Measurements from ENCODE around the gene RPA4. TPM values are rescaled to one million over a fixed set of nuclear protein-coding genes. Genes with fewer than 3 reads are reported as not detected.

RPA4 gene, protein sequence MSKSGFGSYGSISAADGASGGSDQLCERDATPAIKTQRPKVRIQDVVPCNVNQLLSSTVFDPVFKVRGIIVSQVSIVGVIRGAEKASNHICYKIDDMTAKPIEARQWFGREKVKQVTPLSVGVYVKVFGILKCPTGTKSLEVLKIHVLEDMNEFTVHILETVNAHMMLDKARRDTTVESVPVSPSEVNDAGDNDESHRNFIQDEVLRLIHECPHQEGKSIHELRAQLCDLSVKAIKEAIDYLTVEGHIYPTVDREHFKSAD
- 0.43 TPM for total RNA-seq

DNA sequence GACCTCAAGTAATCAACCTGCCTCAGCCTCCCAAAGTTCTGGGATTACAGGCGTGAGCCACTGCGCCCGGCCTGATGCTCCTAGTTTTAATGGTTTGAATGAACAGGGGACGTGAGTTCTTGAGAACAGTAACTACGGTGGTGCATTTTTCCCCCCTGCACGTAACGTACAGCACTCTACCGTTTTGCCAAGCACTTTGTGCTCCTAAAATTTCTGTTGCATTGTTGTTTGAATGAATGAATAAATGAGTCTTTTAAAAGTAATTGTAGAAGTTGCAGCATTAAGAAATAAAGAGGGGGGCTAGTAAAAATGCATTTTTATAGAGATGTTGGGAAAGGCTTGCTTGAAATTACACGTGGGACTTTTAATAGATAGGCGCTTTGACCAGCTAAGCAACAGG is at the start of gene RPA4:
TSS of gene RPA4 (plus strand) at position 301 of the 400 bp plus-strand sequence. CDS start 403 bp downstream, outside the sequence.
- no peak within 1 kb of the TSS for H3K4me3 ChIP-seq
- H3K4me1 ChIP-seq: no peaks in the 10 kb centered on the region
- no peak within 1 kb of the TSS for H3K27ac ChIP-seq
- no peaks in the 10 kb centered on the region for H3K9me3 ChIP-seq
- no peaks in the 10 kb centered on the region for H3K36me3 ChIP-seq
- DNase-seq (ENCODE audit: low spot score in 2 of 2): no peak
- TF ChIP-seq, protein P1, sequence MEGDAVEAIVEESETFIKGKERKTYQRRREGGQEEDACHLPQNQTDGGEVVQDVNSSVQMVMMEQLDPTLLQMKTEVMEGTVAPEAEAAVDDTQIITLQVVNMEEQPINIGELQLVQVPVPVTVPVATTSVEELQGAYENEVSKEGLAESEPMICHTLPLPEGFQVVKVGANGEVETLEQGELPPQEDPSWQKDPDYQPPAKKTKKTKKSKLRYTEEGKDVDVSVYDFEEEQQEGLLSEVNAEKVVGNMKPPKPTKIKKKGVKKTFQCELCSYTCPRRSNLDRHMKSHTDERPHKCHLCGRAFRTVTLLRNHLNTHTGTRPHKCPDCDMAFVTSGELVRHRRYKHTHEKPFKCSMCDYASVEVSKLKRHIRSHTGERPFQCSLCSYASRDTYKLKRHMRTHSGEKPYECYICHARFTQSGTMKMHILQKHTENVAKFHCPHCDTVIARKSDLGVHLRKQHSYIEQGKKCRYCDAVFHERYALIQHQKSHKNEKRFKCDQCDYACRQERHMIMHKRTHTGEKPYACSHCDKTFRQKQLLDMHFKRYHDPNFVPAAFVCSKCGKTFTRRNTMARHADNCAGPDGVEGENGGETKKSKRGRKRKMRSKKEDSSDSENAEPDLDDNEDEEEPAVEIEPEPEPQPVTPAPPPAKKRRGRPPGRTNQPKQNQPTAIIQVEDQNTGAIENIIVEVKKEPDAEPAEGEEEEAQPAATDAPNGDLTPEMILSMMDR (IDR thresholded peaks at IDR 0.05): no peak
- intact Hi-C loops (cut with DNase I): no loop called here
- no peaks in the 10 kb centered on the region for H3K27me3 ChIP-seq

DNA sequence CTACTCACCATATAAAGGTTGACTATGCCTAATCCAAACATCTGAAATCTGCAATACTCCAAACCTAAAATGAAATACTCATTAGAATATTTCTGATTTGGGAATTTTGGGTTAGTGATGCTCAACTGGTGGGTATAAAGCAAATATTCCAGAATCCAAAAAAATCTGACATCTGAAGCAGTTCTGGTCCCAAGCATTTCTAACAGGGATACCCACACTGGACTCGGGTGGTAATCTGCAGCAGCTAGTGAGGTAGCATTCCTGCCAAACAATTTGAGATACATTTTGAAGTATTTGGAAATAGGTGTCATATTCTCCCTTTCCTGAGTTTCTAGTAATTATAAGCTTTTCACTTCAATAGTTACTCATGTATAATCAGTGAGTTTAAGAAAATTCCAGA is 49.6 kb upstream of the RPA4 start:
- Histone ChIP-seq H3K9me3 (no peaks in the 10 kb centered on the region), H3K36me3 (no peaks in the 10 kb centered on the region), H3K27ac (no peak overlapping the region), H3K27me3 (no peaks in the 10 kb centered on the region), H3K4me1 (no peaks in the 10 kb centered on the region), H3K4me3 (no peak overlapping the region)
- TF ChIP-seq, protein P1 (IDR thresholded peaks at IDR 0.05): no peak
- DNase-seq (ENCODE audit: low spot score in 2 of 2): no peak
- intact Hi-C loops (cut with DNase I): no loop called here

DNA sequence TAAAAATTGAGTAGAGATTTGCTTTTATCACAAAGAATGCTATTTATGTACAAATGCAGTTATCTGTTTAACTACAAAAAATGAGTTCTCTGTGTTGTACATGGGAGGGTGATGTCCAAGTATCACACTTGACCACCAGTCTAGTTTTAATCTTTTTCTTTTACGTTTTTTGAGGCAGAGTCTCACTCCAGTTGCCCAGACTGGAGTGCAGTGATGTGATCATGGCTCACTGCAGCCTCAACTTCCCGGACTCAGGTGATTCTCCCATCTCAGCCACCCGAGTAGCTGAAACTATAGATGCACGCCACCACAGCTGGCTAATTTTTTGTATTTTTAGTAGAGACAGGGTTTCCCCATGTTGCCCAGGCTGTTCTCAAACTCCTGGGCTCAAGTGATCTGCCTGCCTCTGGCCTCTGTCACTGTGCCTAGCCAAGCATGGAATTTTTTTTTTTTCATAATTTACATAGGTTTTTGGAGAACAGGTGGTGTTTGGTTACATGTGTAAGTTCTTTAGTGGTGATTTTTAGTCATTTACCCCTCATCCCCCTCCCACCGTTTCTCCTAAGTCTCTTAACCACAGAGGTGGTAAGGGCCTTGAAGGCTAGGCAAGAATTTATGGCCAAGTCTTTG is 47.9 kb upstream of the RPA4 start:
- TF ChIP-seq, protein P1 (IDR thresholded peaks at IDR 0.05): no peak
- no peaks in the 10 kb centered on the region for H3K4me1 ChIP-seq
- no peaks in the 10 kb centered on the region for H3K27me3 ChIP-seq
- DNase-seq (ENCODE audit: low spot score in 2 of 2): no peak
- no peak overlapping the region for H3K27ac ChIP-seq
- H3K36me3 ChIP-seq: no peaks in the 10 kb centered on the region
- no peak overlapping the region for H3K4me3 ChIP-seq
- no peaks in the 10 kb centered on the region for H3K9me3 ChIP-seq
- intact Hi-C loops (cut with DNase I): no loop called here

DNA sequence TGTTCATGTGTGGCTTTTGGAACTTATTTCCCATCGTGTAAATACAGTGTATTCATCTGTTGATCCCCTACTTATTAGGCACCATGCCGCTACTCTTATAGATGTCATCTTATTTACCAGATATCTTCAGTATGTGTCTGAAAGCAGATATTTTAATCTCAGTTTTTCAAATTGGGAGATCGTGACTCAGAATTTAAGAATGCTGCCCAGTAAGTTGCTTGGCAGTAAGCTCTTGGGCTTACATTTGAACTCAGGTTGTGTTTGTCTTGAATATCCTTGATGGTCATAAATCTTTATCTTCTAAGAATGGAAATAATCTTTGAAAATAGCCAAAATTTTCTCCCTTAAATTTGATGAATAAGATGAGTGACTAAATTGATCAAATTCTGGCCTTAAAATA is 45.9 kb upstream of the RPA4 start:
- no peaks in the 10 kb centered on the region for H3K27me3 ChIP-seq
- no peaks in the 10 kb centered on the region for H3K4me1 ChIP-seq
- no peak overlapping the region for H3K27ac ChIP-seq
- TF ChIP-seq, protein P1 (IDR thresholded peaks at IDR 0.05): no peak
- H3K9me3 ChIP-seq: no peaks in the 10 kb centered on the region
- intact Hi-C loops (cut with DNase I): no loop called here
- H3K36me3 ChIP-seq: no peaks in the 10 kb centered on the region
- DNase-seq (ENCODE audit: low spot score in 2 of 2): no peak
- no peak overlapping the region for H3K4me3 ChIP-seq

DNA sequence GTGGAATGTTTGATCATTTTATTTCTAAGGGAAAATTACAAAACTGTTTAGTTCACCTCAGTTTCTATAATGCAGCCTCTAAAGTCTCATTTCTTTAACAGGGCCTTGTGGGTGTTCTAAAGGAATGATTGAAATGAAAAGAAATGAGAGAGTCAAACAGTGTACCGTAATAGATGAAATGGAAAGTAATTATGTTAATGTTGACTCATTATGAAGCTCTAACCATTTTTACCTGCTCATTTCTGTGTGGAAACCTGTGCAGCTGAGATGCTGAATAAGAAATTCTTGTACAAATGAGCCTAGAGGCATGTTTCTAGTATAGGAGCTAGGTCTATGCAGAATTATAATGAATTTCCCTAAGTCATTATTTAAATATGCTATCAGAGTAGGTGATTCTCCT is 45.2 kb upstream of the RPA4 start:
- DNase-seq (ENCODE audit: low spot score in 2 of 2): no peak
- H3K9me3 ChIP-seq: no peaks in the 10 kb centered on the region
- no peak overlapping the region for H3K27ac ChIP-seq
- no peaks in the 10 kb centered on the region for H3K4me1 ChIP-seq
- TF ChIP-seq, protein P1 (IDR thresholded peaks at IDR 0.05): no peak
- no peaks in the 10 kb centered on the region for H3K36me3 ChIP-seq
- H3K27me3 ChIP-seq: no peaks in the 10 kb centered on the region
- no peak overlapping the region for H3K4me3 ChIP-seq
- intact Hi-C loops (cut with DNase I): no loop called here

Measured in ascending aorta (tissue), 2 donors.